NCI-H2227 (cell line): Measurements from ENCODE around the gene C19orf47.
A peak's percentile ranks its signal among the peaks of the same experiment; 100 is the strongest.
"Not testable (repeated sequence)": the region's sequence is repeated elsewhere in the genome, so short reads cannot be mapped to it uniquely, and the experiment has no call there.

Experiments used
- DNase-seq: peaks from one replicate; lab custom pipeline; 2025; ENCODE audit not compliant: unreplicated experiment; lab: John Stamatoyannopoulos, UW

The C19orf47 gene

DNA sequence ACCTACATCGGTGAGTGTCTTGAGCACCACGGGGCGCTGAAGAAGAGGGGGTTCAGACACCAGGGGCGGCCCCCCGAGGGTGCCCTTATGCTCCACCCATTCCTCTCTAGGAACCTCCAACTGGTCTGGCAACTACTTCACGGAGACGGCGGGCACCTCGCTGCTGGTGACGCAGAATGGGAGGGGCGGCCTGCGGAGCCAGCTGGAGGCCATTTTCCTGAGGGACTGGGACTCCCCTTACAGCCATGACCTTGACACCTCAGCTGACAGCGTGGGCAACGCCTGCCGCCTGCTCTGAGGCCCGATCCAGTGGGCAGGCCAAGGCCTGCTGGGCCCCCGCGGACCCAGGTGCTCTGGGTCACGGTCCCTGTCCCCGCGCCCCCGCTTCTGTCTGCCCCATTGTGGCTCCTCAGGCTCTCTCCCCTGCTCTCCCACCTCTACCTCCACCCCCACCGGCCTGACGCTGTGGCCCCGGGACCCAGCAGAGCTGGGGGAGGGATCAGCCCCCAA is 29.7 kb upstream of the C19orf47 start:
- DNase-seq = no peak

DNA sequence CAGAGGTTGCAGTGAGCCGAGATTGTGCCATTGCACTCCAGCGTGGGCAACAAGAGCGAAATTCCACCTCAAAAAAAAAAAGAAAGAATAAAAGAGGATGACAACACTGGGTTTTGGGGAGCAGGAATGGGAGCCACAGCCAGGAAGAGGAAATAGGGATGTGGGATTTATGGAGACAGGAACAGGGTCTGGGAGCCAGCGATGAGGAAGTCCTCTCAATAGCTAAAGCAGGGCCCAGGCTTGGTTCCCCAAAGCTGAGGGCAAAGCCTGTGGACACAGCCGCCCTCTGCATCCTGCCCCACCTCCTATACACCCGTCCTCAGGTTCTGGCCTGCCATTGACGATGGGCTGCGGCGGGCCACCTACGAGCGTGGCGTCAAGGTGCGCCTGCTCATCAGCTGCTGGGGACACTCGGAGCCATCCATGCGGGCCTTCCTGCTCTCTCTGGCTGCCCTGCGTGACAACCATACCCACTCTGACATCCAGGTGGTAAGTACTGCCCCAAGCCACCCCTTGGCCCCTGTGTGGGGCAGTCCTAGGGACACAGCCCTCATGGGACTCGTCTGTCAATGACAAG is 28.2 kb upstream of the C19orf47 start:
- DNase-seq = no peak

DNA sequence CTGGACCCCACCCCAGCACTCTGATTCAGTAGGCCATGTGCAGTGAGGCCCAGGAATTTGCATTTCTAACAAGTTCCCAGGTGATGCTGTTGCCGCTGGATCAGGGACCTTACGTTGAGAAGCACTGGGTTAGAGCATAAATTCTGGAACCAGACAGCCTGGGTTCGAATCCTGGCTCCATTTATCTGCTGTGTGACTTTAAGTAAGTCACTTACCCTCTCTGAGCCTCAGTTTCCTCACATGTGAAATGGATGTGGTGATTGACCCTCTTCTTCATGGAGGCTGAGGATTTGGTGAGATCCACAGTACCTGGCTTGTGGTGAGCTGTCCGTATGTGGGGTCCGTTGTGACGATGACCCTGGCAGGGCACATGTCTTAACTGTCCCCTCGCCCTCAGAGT is 25.9 kb upstream of the C19orf47 start:
- DNase-seq = no peak

DNA sequence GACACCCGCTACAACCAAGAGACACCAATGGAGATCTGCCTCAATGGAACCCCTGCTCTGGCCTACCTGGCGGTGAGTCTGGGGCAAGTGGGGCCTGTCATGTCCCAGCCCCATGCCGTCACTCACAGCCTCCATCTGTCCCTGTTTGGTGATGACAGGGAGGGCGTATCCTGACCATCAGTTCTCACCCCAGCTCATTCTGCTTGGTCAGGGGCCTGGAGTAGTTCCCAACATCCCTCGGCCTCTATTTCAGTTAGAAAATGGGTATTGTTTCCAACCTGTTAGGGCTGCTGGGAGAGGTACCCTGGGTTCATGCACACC is 23.6 kb upstream of the C19orf47 start:
- no peak for DNase-seq

DNA sequence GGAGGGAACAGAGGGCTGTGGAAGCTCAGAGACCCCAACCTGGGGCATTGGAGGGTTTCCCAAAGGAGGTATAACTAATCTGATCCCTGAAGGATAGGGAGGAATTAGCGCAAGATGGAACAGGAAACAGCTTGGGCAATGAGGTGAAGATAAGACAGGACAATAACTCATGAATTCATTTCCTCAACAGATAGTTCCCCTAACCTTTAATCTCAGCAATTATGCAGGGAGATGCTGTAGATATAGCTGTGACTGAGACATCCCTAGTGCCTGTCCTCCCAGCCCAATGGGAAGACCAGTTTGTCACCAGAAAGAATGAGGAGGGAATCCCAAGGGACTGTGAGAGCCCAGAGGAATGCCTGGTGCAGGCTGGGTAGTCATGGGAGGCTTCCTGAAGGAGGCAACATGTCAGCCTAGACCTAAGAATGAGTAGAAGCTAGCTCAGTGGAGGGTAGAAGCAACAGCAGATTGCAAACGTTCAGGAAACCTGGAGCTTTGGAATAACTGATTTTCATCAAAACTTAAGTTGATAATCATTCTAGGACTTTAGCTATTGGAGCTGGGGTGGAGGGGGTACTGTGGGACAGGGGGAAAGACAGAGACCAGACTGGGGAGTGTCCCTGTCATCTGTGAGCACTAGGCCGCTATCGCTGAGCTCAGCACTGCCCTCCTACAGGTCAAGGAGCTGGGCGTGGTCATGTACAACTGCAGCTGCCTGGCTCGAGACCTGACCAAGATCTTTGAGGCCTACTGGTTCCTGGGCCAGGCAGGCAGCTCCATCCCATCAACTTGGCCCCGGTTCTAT is 23.0 kb upstream of the C19orf47 start:
- peak; percentile 68 for DNase-seq

GRCh38 chr19:40370253-40370652 is 22.1 kb upstream of the C19orf47 start:
- DNase-seq = not testable (repeated sequence)

DNA sequence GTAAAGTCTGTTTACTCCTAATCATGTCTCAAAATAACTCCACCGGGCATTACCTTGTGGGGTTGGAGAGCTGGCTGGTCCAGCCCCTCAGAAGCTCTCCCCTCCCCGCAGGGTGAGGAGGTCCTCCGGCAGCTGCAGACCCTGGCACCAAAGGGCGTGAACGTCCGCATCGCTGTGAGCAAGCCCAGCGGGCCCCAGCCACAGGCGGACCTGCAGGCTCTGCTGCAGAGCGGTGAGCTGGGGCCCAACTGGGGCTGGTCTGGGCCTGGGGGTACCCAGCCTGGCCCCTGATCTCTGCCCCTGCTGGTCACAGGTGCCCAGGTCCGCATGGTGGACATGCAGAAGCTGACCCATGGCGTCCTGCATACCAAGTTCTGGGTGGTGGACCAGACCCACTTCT is 21.6 kb upstream of the C19orf47 start:
- DNase-seq = no peak

DNA sequence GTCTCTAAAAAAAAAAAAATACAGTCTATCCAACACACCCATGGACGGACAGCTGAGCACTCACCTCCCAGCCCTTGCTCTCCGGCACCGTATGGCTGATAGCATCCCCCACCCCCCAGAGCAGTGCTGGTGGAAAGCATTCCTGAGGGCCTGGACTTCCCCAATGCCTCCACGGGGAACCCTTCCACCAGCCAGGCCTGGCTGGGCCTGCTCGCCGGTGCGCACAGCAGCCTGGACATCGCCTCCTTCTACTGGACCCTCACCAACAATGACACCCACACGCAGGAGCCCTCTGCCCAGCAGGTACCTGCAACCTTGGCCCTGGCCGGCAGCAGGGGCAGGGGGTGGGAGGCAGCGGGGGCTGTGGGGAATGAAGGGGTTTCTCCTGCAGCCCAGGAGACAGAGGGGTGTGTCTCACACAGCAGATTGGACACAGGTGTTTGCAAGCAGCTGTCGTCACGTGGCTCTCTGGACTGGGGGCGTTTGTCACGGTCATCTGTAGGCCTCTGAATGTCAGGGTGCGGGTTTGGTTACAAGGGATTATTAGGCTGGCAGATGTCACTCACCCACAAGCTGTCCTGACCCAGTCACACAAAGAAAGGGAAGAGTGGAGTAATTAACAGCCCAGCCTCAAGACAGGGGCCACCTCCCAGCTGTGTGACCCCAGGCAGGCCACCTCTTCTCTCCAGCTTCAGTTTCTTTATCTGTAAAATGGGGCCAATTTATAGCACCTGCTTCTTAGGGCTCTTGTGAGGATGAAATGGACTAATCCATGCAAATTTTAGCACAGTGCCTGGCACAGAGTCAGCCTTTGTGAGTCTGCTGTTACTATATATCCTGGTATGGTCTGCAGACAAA is 19.6 kb upstream of the C19orf47 start:
- peak; percentile 65 for DNase-seq

DNA sequence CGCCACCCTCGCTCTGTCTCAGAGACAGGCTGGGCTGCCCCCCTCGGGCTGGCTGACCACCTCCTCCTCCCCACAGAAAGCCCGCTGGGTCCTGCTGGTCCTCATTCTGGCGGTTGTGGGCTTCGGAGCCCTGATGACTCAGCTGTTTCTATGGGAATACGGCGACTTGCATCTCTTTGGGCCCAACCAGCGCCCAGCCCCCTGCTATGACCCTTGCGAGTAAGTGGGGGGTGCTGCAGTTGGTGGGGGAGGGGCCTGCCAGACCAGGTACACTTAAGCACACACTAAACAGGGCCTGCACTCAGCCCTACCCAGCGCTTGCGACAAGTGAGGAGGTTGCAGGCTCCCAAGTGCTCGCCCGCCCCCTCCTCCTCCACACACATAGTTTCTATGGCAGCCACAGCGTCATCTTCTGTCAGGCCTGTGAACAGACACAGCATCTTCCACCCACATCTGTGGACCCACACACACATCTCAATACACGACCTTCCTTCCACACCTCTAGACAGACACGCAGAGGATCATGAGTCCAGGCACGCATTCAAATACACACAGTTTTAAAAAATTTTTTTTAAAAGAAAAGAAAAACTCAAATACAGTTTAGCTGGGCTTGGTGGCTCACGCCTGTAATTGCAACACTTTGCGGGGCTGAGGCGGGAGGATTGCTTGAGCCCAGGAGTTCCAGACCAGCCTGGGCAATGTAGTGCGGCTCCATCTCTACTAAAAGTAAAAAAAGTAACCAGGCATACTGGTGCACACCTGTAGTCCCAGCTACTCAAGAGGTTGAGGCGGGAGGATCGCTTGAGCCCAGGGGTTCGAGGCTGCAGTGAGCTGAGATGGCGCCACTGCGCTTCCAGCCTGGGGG is 18.7 kb upstream of the C19orf47 start:
- peak; percentile 95 for DNase-seq

- DNase-seq = peak; percentile 98
These were observed 17.6 kb upstream of the C19orf47 start for GRCh38 chr19:40365613-40366401.

DNA sequence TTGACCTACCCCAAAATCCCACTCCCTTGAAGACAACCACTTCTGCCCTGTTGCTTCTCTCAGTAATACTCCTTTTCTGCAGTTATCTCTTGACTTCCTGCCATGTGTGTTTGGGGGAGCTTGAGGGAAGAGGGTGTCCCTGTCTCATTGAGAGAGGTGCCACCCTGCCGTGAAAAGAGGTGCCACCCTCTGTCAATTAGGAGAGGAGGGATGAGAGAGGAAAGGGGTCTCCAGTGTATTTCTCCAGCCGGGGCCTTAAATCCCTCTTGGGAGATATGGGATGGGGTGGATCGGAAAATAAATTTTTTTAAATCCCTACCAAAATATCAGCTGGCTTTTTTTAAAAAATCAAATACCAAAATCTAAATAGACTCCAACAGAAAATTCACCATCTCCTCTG is 16.8 kb upstream of the C19orf47 start:
- DNase-seq = no peak

DNA sequence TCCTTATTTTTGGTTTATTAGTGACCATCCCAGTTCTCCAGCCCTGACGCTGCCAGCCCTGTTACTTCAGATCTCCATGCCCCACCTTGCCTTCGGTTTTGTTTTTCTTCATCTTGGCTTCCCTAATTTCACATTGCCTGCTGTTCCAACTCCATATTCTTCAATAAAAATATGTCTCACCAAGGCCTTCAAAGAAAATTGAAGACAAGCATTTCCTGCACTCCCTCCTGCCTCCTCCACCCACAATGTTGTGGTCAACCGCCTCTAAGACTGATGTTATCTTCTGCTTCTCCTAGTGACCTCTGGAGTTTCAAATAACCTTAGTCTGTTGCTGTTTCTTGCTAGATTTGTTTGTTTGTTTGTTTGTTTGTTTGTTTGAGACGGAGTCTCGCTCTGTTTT is 14.9 kb upstream of the C19orf47 start:
- no peak for DNase-seq

- DNase-seq = no peak
These were observed 14.0 kb upstream of the C19orf47 start for GRCh38 chr19:40362160-40362559.

DNA sequence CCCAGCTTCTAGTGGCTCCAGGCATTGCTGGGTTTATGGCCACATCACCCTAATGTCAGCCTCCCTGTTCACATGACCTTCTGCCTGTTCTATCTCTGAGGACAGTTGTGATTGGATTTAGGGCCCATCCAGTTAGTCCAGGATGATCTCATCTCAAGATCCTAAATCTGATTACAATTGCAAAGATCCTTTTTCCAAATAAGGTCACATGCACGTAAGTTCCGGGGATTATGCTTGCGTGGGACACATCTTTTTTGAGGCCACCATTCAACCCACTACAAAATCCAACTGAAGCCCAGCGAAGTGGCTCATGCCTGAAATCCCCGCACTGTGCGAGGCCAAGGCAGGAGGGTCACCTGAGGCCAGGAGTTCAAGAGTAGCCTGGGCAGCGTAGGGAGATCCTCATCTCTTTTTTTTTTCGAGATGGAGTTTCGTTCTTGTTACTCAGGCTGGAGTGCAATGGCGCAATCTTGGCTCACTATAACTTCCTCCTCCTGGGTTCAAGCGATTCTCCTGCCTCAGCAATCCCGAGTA is 12.6 kb upstream of the C19orf47 start:
- no peak for DNase-seq

- DNase-seq = no peak
These were observed 12.0 kb upstream of the C19orf47 start for GRCh38 chr19:40360020-40360707.

GRCh38 chr19:40358773-40359172 is 10.6 kb upstream of the C19orf47 start:
- DNase-seq = no peak

- no peak for DNase-seq
These were observed 9.4 kb upstream of the C19orf47 start for GRCh38 chr19:40357640-40358039.

DNA sequence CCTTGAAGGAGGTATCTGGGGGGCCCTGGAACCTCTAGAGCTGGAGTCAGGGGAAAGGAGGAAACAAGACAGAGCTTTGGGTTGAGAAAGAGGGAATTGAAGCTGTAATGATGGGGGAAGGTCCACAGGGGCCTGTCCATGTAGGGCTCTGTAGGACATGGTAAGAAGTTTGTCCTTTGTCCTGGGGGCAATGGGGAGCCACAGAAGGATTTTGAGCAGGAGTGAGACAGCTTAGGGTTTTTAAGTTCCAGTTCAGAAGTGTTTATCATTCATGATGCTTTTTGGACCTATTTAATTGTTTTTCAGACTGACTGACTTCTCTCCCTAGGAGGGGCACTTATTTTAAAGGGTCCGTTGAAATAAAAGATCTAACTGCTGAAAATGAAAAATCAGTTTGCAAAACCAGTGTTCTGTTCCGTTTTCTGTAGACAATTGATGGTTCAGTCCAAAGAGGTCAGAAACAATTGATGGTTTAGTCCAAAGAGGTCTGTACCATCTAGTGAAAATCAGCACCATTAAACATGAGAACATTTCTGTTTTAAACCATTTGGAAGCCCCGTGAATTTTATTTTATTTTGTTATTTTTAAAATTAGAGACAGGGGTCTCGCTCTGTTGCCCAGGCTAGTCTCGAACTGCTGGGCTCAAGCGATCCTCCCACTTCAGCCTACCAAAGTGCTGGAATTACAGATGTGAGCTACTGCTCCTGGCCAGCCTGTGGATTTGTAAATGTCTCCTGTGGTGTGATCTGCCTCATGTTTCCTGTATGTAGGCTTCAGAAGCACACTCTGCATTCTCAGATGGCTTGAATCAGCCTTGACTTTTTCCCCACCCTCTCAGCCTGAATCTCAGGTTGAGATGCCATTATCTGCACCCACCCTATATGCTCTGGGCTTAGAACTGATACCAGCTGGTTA is 8.7 kb upstream of the C19orf47 start:
- DNase-seq = no peak
